SK-N-MC (cell line): ENCODE results near the gene PTPRG.

Source experiments
- EZH2 ChIP-seq: fragments of 200-600 bp; sonication (generic); IDR thresholded peaks from one replicate; pipeline ENCODE4 v1.6.1; 2017; ENCODE audit warnings: antibody characterized with exemption
- FOXP2 ChIP-seq: optimal IDR thresholded peaks from 2 replicates; pipeline ENCODE3; 2011; ENCODE audit warnings: mild to moderate bottlenecking, moderate library complexity; ENCODE audit not compliant: insufficient read depth; ENCODE audit errors: extremely low read length, control extremely low read depth
- POLR2AphosphoS5 ChIP-seq: IDR thresholded peaks from 2 replicates; pipeline ENCODE4 v1.6.1; 2012; ENCODE audit warnings: mild to moderate bottlenecking, low read depth, low read length, borderline replicate concordance

- TF ChIP-seq POLR2AphosphoS5 (no peak), EZH2 (no peak), FOXP2 (no peak)
These were observed 561.4 kb downstream of the PTPRG start for GRCh38 chr3:62122819-62123218.
